GM12801 (cell line): ENCODE data around the gene CLEC20A.

Experiments used
- TF ChIP-seq, protein P1 (sequence below): IDR thresholded peaks from one replicate; pipeline ENCODE4 v1.5.1; 2011; ENCODE audit warnings: control low read depth; ENCODE audit not compliant: insufficient read length; ENCODE audit errors: extremely low read depth

The CLEC20A gene

DNA sequence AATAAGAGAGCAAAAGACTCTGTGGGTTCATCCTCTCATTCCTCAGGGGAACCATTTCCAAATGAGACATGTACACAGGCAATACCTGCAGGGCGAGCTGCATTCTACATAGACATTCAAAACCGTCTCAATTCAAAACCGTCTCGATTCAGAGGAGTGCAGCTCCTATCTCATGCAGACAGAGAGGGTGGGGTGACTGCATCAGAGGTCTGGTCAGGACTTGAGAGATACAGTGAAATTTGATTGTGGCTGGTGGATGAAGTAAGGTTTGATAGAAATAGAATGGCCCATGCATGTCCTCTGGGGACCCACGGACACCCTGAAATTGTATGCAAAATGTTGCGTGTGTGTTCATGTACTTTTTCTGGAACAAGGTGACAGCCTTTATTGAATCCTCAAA is 43.4 kb upstream of the CLEC20A start:
- TF ChIP-seq, protein P1, sequence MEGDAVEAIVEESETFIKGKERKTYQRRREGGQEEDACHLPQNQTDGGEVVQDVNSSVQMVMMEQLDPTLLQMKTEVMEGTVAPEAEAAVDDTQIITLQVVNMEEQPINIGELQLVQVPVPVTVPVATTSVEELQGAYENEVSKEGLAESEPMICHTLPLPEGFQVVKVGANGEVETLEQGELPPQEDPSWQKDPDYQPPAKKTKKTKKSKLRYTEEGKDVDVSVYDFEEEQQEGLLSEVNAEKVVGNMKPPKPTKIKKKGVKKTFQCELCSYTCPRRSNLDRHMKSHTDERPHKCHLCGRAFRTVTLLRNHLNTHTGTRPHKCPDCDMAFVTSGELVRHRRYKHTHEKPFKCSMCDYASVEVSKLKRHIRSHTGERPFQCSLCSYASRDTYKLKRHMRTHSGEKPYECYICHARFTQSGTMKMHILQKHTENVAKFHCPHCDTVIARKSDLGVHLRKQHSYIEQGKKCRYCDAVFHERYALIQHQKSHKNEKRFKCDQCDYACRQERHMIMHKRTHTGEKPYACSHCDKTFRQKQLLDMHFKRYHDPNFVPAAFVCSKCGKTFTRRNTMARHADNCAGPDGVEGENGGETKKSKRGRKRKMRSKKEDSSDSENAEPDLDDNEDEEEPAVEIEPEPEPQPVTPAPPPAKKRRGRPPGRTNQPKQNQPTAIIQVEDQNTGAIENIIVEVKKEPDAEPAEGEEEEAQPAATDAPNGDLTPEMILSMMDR = no peak

DNA sequence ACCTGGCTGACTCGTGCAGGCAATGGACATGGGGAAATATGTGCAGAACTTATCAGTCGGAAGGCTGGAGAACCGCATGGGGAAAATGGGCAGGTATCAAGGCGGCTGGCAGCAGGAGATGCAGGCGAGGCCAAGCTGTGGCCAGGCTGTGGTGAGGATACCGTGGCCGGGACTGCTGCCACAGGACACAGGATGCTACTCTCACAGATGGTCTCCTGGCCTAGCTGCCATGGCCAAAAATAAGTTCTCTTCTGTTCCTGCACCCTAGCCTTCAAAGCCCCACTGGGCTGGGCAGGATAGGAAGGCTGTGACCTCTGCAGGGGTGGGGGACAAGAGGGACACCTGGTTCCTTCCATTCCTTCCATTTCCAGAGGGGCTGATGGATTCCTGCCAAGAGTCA is 42.5 kb upstream of the CLEC20A start:
- TF ChIP-seq, protein P1 = no peak

DNA sequence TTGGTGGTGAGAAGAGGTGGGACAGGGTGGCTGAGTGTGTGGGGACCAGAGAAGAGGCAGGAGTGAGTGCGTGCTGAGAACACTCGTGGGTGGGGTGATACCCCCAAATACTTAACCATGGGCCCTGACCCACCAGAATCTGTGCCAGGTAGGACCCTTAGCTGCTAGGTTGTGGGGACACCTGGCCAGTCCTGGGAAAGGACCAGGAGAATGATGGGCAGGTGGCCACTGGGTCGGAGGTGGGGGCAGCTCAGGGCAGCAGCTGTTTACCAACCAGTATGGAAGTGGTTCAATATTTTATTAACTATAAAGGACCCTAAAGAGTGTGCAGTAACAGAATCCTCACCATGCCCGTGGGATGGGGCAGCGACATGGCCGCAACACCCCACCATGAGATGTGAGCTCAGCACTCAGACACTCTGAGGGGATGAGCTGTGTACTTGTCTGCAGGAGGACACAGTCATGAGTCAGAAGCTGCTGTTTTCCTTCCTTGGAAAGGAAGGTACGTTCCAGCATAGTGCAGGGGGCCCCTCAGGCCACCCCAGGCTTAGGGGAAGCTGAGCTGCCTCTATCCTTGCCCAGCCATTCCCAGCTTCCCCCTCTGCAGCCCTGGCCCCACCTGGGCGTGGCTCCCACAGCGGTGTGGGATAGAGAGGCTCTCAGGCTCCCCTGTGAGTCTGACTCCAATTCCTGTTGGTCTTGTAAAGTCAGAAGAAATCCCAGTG is 41.6 kb upstream of the CLEC20A start:
- TF ChIP-seq, protein P1 = no peak

DNA sequence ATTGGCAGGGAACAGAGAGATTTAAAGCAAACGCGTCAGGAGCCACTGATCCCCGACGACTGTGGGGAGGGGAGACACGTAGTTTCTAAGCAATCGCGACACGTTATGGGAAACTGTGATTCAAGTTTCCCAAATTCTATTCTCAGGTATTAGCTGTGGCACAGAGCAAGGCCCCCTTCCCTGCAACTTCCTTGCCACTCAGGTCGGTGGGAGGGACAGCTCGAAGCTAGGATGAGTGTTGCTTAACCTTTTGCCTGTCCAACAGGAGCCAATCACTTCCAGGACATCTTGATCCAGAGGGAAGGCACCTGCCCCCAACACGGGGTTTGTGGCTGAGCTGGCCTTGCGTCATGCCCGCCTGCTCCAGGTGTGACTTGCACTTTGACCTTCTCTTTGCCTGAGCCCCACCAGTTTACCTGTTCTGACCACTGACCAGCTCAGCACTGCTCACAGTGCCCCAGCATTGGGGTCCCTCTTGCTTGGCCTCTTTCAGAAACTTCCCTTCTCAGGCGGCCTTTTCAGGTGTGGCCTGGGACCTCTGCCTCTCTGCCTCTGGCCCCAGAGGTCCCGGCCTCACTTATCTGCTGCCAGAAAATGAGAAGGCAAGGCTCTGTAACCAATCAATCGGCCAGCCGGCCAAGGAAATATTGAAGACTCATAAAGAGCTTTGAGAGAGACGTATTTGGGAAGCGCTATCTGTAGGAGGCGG is 40.8 kb upstream of the CLEC20A start:
- TF ChIP-seq, protein P1 = no peak

DNA sequence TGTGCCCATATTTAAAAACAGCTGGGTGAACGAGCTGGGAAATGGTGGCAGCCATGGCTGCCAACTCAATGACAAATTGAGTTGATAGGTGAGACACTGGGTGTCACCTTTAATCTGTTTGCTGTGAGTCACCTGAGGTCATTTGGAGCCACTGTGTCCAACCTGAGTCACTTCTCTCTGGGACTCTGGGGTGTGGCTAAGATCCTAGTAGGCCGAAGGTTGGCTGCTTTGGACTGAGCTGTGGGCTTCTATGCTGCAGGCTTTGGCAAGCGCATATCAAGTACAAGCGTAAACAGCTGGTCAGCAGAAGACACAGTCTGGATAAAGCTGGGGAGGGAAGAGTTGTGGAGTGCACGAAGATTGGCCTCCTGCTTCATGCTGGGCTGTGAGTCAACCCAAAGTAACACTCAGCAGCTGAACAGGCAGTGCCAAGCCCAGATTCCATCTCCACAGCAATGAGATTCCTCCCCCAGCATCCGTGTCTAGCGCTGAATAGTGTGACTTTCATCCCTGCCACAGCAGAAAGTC is 40.1 kb upstream of the CLEC20A start:
- TF ChIP-seq, protein P1 = no peak

DNA sequence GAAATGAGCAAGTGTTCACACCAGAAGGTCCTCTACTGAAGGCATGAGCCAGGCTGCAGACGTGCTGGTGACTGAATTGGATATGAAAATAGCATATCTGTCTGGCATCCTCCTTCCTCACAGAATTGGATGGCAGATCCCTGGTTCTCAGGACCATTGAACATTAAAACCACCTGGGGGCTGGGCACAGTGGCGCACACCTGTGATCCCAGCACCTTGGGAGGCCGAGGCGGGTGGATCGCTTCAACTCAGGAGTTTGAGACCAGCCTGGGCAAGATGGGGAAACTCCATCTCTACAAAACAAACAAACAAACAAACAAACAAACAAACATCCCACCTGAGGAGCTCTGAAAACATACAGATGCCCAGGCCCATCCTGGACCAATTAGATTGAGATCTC is 39.6 kb upstream of the CLEC20A start:
- TF ChIP-seq, protein P1 = no peak

DNA sequence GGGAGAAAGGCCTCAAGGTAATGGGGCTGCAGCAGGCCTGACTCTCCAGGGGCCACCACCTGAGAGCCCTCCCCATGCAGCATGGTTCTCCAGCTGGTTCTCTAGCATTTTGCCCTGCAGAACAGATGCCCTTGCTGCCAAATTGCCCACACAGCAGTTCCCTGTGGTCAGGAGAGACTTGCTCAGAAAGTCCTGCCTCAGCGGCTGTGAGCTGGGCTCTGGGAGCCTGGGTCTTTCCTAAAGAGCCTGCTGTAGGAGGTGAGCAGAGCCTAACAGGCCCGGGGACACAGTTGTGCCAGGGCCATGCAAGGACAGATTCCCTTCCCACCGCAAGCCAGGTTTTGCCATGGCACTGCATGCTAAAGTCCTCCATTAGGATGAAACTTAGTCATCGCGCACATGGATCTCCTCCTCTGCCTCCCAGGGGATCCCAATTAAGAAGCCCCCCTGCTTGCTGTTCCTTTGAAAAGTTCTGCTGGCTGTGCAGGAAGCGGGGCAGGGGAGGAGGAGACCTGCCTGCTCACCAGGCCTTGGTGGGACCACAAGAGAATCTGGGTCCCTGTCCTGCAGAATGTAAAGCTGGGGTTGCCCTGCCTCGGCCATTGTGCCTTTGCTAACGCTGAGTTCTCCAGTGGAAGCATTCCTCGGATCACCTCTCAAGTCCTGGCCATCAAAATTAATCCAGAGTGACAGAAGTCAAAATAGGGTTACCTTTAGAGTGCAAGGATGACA is 37.5 kb upstream of the CLEC20A start:
- TF ChIP-seq, protein P1 = no peak
